ENCODE measurements around the gene CCDC120.

CCDC120 gene

GRCh38 chrX:49101629-49101984, 42.8 kb downstream of the CCDC120 start:
- no peak for DNase-seq (ENCODE audit: low read depth)

- DNase-seq (ENCODE audit: low read depth), result no peak
These were observed 43.4 kb downstream of the CCDC120 start for GRCh38 chrX:49102190-49102589.

GRCh38 chrX:49103637-49104036, 44.8 kb downstream of the CCDC120 start:
- no peak for DNase-seq (ENCODE audit: low read depth)

- no peak for DNase-seq (ENCODE audit: low read depth)
These were observed 47.5 kb downstream of the CCDC120 start for GRCh38 chrX:49106296-49106695.

GRCh38 chrX:49106930-49107329, 48.1 kb downstream of the CCDC120 start:
- no peak for DNase-seq (ENCODE audit: low read depth)

- no peak for DNase-seq (ENCODE audit: low read depth)
These were observed 49.8 kb downstream of the CCDC120 start for GRCh38 chrX:49108641-49109040.

GRCh38 chrX:49110417-49110816, 51.6 kb downstream of the CCDC120 start:
- no peak for DNase-seq (ENCODE audit: low read depth)

GRCh38 chrX:49111791-49112190, 53.0 kb downstream of the CCDC120 start:
- no peak for DNase-seq (ENCODE audit: low read depth)

GRCh38 chrX:49116076-49116475, 57.3 kb downstream of the CCDC120 start:
- DNase-seq (ENCODE audit: low read depth), result no peak

GRCh38 chrX:49116716-49117115, 57.9 kb downstream of the CCDC120 start:
- DNase-seq (ENCODE audit: low read depth), result no peak

GRCh38 chrX:49117581-49117980, 58.8 kb downstream of the CCDC120 start:
- DNase-seq (ENCODE audit: low read depth), result no peak

Data from activated T-cell treated with anti-CD3 and anti-CD28 coated beads for 1 hour (primary cell).